ENCODE measurements around the gene ARID3A. TPM values are rescaled to one million over a fixed set of nuclear protein-coding genes. Genes with fewer than 3 reads are reported as not detected.

Gene ARID3A
- total RNA-seq, 1 experiment from 2014 or later: 28.9 TPM

GRCh38 chr19:1006711-1007398 is 81.0 kb downstream of the ARID3A start:
- BruUV-seq (replicated peaks): no TSS peak
- Histone ChIP-seq H3K36me3 (ENCODE audit: control insufficient read depth, insufficient read depth, low read length) (no peaks in the 10 kb centered on the region), H3K4me1 (ENCODE audit: control insufficient read depth, insufficient read depth, low read length) (no peaks in the 10 kb centered on the region; the same call in 1 of the 2 replicates), H3K4me3 (ENCODE audit: low read depth in 2 of 2, low read length in 2 of 2) (no peak overlapping the region), H3K27me3 (ENCODE audit: control insufficient read depth, insufficient read depth, low read length) (no peaks in the 10 kb centered on the region), H3K9me3 (ENCODE audit: control insufficient read depth, insufficient read depth, low read depth, low read length) (no peaks in the 10 kb centered on the region), H3K27ac (ENCODE audit: low read length) (no peak overlapping the region)
- ATAC-seq (no peak), DNase-seq (ENCODE audit: low read depth, low spot score) (no peak)
- TF ChIP-seq SIN3A (IDR thresholded peaks at IDR 0.05; ENCODE audit: borderline replicate concordance, insufficient read depth, low read depth, low read length) (no peak), CTCF (IDR thresholded peaks at IDR 0.05) (peak; percentile 19)
- ChIA-PET POLR2A (no interaction called here), CTCF (no interaction called here)
- intact Hi-C loops (cut with micrococcal nuclease; ENCODE audit: unreplicated experiment) (no loop called here), in situ Hi-C loops (cut with HindIII; ENCODE audit: low pct_unique_long_range_greater_than_20kb, low sequenced_read_pairs) (no loop called here)

- no peak for TF ChIP-seq CTCF (IDR thresholded peaks at IDR 0.05)
- TF ChIP-seq POLR2AphosphoS5 (IDR thresholded peaks at IDR 0.05; ENCODE audit: low read depth, low read length): no peak
- TF ChIP-seq TCF7L2 (IDR thresholded peaks at IDR 0.05; ENCODE audit: low read depth, low read length): no peak
- TF ChIP-seq, protein P1, sequence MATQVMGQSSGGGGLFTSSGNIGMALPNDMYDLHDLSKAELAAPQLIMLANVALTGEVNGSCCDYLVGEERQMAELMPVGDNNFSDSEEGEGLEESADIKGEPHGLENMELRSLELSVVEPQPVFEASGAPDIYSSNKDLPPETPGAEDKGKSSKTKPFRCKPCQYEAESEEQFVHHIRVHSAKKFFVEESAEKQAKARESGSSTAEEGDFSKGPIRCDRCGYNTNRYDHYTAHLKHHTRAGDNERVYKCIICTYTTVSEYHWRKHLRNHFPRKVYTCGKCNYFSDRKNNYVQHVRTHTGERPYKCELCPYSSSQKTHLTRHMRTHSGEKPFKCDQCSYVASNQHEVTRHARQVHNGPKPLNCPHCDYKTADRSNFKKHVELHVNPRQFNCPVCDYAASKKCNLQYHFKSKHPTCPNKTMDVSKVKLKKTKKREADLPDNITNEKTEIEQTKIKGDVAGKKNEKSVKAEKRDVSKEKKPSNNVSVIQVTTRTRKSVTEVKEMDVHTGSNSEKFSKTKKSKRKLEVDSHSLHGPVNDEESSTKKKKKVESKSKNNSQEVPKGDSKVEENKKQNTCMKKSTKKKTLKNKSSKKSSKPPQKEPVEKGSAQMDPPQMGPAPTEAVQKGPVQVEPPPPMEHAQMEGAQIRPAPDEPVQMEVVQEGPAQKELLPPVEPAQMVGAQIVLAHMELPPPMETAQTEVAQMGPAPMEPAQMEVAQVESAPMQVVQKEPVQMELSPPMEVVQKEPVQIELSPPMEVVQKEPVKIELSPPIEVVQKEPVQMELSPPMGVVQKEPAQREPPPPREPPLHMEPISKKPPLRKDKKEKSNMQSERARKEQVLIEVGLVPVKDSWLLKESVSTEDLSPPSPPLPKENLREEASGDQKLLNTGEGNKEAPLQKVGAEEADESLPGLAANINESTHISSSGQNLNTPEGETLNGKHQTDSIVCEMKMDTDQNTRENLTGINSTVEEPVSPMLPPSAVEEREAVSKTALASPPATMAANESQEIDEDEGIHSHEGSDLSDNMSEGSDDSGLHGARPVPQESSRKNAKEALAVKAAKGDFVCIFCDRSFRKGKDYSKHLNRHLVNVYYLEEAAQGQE (IDR thresholded peaks at IDR 0.05; ENCODE audit: insufficient read depth in 1 of 2, low read depth in 2 of 2, low read length in 1 of 2): no peak
- no peak for TF ChIP-seq SIN3A (IDR thresholded peaks at IDR 0.05; ENCODE audit: borderline replicate concordance, insufficient read depth, low read depth, low read length)
- DNase-seq (ENCODE audit: low read depth, low spot score): no peak
- Histone ChIP-seq H3K4me3 (ENCODE audit: low read depth in 2 of 2, low read length in 2 of 2) (no peak overlapping the region), H3K4me1 (ENCODE audit: control insufficient read depth, insufficient read depth, low read length) (no peaks in the 10 kb centered on the region; the same call in 1 of the 2 replicates), H3K36me3 (ENCODE audit: control insufficient read depth, insufficient read depth, low read length) (no peaks in the 10 kb centered on the region), H3K9me3 (ENCODE audit: control insufficient read depth, insufficient read depth, low read depth, low read length) (no peaks in the 10 kb centered on the region), H3K27ac (ENCODE audit: low read length) (no peak overlapping the region), H3K27me3 (ENCODE audit: control insufficient read depth, insufficient read depth, low read length) (no peaks in the 10 kb centered on the region)
- intact Hi-C loops (cut with micrococcal nuclease; ENCODE audit: unreplicated experiment) (no loop called here), in situ Hi-C loops (cut with HindIII; ENCODE audit: low pct_unique_long_range_greater_than_20kb, low sequenced_read_pairs) (no loop called here)
- BruUV-seq (replicated peaks): no TSS peak
- POLR2A ChIA-PET: no interaction called here
- no peak for ATAC-seq
- CTCF ChIA-PET: no interaction called here
Observed at GRCh38 chr19:1007399-1008251, 81.8 kb downstream of the ARID3A start.

All from Panc1 (cell line).